Breast epithelium (tissue), 3 donors: ENCODE data around the gene AHNAK2.

ENCODE experiments used
- POLR2A ChIP-seq: fragments of 450-650 bp; IDR thresholded peaks from one replicate; pipeline ENCODE4 v1.6.1; 2016; ENCODE audit warnings: antibody characterized with exemption, mild to moderate bottlenecking, moderate library complexity
- POLR2AphosphoS5 ChIP-seq, 3 donors: sonication (generic); formaldehyde crosslinking; IDR thresholded peaks; one replicate each; pipeline ENCODE4 v1.6.1; 2017; ENCODE audit warnings: antibody characterized with exemption in 3 of 3
- TF ChIP-seq, protein P1 (sequence below), 3 donors: fragments of 450-650 bp; IDR thresholded peaks; one replicate each; pipeline ENCODE4 v1.5.1; 2016 to 2017; ENCODE audit warnings: antibody characterized with exemption in 3 of 3, mild to moderate bottlenecking in 3 of 3, moderate library complexity in 3 of 3

DNA sequence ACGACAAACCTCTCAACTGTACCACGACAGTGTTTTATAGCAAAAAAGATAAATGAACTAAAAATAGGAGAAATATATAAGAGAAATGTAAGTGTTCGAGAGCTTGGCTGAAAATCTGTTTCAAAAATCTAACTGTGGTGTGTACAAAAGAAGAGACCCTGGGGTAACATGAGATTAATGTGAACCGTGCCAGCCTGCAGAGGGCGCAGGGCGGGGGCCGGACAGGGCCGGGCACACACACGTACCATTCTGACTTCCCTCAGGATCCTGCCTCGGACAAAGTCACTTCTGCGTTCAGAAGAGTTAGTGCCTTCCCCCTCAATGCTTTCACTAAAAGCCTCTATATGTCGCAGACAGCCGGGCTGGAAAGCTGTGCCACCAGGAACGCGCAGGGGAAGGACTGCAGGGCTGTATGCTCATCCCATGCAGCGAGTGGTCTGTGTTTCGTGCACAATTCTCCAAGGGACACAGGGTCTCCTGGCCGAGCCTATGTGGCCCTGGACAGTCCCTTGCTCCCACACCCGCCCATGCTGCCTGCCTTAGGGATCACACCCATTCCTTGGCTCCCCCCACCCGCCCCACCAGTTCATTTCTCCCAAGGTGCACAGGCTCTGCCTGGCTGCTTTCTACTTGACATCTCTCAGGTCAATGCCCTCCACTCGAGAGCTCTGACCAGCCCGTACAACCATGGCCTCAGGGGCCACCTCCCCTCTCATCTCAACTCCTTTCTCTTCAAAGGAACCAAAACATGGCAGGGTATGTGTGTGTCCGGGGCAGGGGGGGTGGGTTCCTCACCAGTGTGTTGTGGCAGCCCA, 34.2 kb upstream of the AHNAK2 start:
- TF ChIP-seq, protein P1, sequence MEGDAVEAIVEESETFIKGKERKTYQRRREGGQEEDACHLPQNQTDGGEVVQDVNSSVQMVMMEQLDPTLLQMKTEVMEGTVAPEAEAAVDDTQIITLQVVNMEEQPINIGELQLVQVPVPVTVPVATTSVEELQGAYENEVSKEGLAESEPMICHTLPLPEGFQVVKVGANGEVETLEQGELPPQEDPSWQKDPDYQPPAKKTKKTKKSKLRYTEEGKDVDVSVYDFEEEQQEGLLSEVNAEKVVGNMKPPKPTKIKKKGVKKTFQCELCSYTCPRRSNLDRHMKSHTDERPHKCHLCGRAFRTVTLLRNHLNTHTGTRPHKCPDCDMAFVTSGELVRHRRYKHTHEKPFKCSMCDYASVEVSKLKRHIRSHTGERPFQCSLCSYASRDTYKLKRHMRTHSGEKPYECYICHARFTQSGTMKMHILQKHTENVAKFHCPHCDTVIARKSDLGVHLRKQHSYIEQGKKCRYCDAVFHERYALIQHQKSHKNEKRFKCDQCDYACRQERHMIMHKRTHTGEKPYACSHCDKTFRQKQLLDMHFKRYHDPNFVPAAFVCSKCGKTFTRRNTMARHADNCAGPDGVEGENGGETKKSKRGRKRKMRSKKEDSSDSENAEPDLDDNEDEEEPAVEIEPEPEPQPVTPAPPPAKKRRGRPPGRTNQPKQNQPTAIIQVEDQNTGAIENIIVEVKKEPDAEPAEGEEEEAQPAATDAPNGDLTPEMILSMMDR (IDR thresholded peaks at IDR 0.05), result peak in 1 of 3 donors; percentile 47
- TF ChIP-seq POLR2A, result no peak
- TF ChIP-seq POLR2AphosphoS5 (IDR thresholded peaks at IDR 0.05), result no peak
